HG02623 (cell line): ENCODE measurements around the gene HDAC5.
"Not testable (repeated sequence)": the region's sequence is repeated elsewhere in the genome, so short reads cannot be mapped to it uniquely, and the experiment has no call there.

Experiments
- ATAC-seq: cut with Tn5 transposase; IDR thresholded peaks from one replicate; pipeline ENCODE4 v1.9.1; 2021; ENCODE audit warnings: moderate library complexity; ENCODE audit not compliant: unreplicated experiment

The HDAC5 gene

DNA sequence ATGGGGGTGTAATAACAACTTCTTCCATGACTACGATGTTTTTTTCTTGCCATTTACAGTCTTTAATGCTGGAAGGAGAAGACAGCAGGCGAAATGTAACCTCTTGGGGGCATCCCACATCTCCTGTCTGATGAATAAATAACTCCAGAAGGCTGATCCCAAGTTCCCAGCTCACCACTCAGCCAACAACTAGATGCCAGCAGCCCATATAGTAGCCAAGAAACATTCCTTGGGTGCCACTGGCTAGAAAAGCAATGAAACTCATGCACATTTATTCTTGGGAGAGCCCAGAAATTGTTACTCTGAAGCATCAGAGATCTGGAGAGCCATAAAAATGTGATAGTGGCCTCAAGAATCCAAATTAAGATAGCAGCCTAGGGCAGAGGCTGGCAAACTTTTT is 86.0 kb downstream of the HDAC5 start:
- ATAC-seq: no peak

- not testable (repeated sequence) for ATAC-seq
Observed at GRCh38 chr17:44034688-44035087, 88.8 kb downstream of the HDAC5 start.

DNA sequence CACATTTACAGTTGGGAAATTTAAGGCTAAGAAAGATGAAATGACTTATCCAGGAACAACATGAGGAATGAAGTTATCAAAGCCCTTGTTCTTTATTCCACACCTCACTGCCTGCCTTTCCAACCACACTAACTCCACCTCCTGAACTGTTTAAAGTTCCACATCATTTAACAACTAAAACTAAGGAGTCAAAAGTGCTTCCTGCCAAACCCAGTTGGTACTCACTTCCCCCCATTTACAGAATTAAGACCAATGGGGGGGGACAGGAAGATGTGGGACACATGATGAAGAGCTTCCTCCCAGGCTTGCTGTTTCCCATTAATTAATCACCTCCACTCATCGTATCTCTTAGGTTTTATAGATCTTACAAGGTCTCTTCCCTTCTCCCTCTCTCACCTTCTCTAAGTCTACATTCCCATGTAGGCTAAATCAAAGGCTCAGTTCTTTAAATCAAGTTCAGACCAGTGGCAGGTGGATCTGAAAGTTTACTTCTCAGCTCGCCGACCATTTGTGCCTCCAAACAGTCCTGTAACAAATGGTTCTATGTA is 89.5 kb downstream of the HDAC5 start:
- no peak for ATAC-seq

GRCh38 chr17:44030482-44030881 is 93.0 kb downstream of the HDAC5 start:
- ATAC-seq: no peak

DNA sequence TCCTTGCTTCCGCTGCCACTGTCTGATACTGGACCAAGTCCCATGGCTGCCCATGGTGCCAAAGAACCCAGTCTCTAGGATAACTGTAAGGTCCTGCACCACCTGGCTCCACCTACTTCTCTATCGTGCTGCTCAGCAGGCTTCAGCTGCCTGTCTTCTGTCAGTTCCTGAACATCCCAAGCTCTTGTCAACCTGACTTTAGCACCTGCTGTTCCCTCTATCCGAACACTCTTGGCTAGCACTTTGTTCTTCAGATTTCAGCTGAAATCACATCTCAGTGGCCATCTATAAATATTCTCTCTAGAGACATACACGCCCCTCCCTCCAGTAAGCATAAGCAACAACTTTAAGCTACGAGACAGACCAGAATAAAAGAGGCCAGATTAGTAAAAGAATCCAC is 93.7 kb downstream of the HDAC5 start:
- no peak for ATAC-seq
